ENCODE measurements around the gene BRIP1.
"Not testable (repeated sequence)": the region's sequence is repeated elsewhere in the genome, so short reads cannot be mapped to it uniquely, and the experiment has no call there.

GRCh38 chr17:61826198-61826597 lies 37.1 kb downstream of the BRIP1 start:
- not testable (repeated sequence) for TF ChIP-seq CTCF (IDR thresholded peaks at IDR 0.05 in 8 of 11, conservative IDR thresholded peaks at IDR 0.05 in 3 of 11); POLR2AphosphoS5 (IDR thresholded peaks at IDR 0.05)
